Urinary bladder (tissue), 4 donors: Measurements from ENCODE around the gene OTUD6A. TPM values are rescaled to one million over a fixed set of nuclear protein-coding genes. Genes with fewer than 3 reads are reported as not detected.

Experiments used
- DNase-seq: peaks from one replicate; pipeline ENCODE4 v3.0.0-alpha.2; 2015; ENCODE audit errors: extremely low spot score
- H3K27ac ChIP-seq: one replicate; pipeline ENCODE4 v1.5.1; 2013; ENCODE audit warnings: low read depth, mild to moderate bottlenecking, moderate library complexity
- H3K36me3 ChIP-seq: one replicate; pipeline ENCODE4 v1.6.1; 2013; ENCODE audit warnings: mild to moderate bottlenecking, moderate library complexity; ENCODE audit not compliant: insufficient read depth
- H3K4me1 ChIP-seq: one replicate; pipeline ENCODE4 v1.6.1; 2013; ENCODE audit warnings: mild to moderate bottlenecking, moderate library complexity; ENCODE audit not compliant: insufficient read depth
- H3K4me3 ChIP-seq: one replicate; pipeline ENCODE4 v1.5.1; 2013; ENCODE audit warnings: low read depth, low read length
- WGBS: extraction: QIAGEN DNeasy Blood & Tissue Kit; methylation state at CpG from one replicate; pipeline ENCODE4 v1.1.7; 2013; 5-methylcytosine and 5-hydroxymethylcytosine counted together
- polyA plus RNA-seq: library from polyadenylated mRNA; stranded (reverse); fragments of 200-250 nt; gene quantifications from one replicate; pipeline ENCODE4 v1.2.3, GENCODE V29; 2013
- total RNA-seq: library from RNA; depleted of rRNA; stranded (reverse); fragments of >200 nt; gene quantifications from one replicate; pipeline ENCODE4 v1.2.3, GENCODE V29; 2014
- donor health status: healthy with polysubstance abuse.
- donor health status: healthy.

Gene OTUD6A
- total and polyA plus RNA-seq, 2 donors: not detected

DNA sequence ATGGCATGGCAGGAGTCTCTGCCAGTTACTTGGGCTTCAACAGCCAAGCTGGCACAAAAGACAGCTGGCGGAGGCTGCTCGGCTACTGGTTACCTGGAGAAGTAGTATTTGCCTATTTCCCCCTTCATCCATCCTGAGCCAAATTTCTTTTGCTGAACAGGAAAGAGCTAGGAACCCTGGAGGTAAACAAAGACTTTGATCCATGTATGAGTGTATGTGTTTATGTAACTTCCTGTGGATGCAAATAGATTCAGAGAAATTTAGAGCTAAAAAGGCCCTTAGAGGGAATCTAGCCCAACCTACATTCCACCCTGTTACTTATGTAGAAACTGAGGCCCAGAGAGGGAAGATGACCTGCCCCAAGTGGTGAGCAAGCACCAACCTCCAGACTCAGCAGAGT lies 23.7 kb upstream of the OTUD6A start:
- H3K27ac ChIP-seq: no peak overlapping the region
- peaks cover 2% of the 10 kb centered on the region for H3K4me1 ChIP-seq
- 95% methylated on average over 2 of the region's 2 CpGs for WGBS
- DNase-seq: no peak
- H3K4me3 ChIP-seq: no peak overlapping the region
- no peaks in the 10 kb centered on the region for H3K36me3 ChIP-seq

GRCh38 chrX:70038951-70039350 lies 23.3 kb upstream of the OTUD6A start:
- no peak for DNase-seq
- 97% methylated on average over 1 of the region's 1 CpG for WGBS
- Histone ChIP-seq H3K27ac (no peak overlapping the region), H3K4me1 (peaks cover 2% of the 10 kb centered on the region), H3K36me3 (no peaks in the 10 kb centered on the region), H3K4me3 (no peak overlapping the region)

GRCh38 chrX:70039758-70040157 lies 22.5 kb upstream of the OTUD6A start:
- no peaks in the 10 kb centered on the region for H3K36me3 ChIP-seq
- no peak overlapping the region for H3K4me3 ChIP-seq
- H3K27ac ChIP-seq: no peak overlapping the region
- DNase-seq: no peak
- 91% methylated on average over 2 of the region's 2 CpGs for WGBS
- peaks cover 2% of the 10 kb centered on the region for H3K4me1 ChIP-seq

DNA sequence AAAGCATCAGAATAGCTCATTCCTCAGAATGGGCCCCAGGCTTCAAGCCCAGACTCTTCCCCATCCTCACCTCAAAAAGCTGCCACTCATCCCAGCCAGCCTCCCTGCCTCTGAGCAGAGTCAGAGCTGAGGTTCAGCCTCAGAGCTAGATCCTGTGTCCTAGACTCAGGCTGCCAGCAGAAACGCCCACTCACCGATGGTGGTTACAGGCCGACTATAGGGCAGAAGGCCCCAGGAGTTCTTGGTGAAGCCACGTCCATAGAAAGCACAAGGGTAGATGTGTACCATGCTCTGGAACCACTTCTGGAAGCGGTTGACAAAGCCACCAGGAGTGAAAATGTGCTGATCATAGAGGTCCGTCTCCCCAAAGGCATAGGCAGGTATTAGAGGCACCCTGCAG lies 20.3 kb upstream of the OTUD6A start:
- Histone ChIP-seq H3K27ac (no peak overlapping the region), H3K4me3 (no peak overlapping the region), H3K36me3 (no peaks in the 10 kb centered on the region), H3K4me1 (peaks cover 2% of the 10 kb centered on the region)
- DNase-seq: no peak
- 95% methylated on average over 6 of the region's 6 CpGs for WGBS

DNA sequence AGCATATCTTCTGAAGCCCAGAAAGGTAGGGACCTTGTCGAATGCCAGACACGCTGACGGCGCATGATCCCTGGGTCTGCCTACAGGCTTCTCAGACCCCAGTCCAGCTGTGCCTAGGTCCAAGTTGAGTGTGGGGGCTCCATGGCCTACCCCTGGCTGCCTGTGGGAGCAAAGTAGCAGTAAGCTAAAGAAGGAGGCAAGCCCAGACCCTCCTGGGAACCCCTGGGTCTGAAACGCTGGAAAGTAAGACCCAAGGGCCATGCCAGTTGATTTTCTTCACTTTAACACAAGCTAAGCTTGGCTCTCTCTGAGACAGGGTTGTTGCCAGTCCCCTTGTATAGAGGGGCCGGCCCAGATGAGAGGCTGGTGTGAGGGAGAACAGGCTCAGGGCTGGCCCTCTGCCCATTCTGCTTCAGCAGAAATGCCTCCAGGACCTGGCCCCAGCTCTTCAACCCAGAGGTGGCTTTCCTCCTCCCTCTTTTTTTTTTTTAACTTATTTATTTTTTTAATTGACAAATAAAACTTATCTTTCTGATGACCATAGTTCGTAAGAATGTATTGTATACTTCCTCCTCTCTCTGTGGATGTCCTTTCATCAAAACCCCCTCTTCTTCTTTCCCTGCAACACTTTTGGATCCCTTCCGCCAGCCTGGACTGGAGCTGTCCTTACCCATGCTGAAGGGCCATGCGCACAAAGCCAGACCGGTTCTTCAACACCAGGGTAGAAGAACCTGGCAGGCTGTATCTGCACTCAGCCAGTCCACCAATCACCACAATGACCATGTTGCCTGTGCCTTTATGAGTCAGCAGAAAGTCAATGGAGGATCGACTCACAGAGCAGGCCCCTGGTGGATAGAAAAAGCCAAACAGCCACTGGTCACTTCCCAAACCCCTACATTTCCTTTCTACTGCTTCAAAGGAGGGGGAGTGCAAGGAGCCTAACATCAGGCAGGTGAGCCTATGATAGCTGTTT lies 19.6 kb upstream of the OTUD6A start:
- Histone ChIP-seq H3K4me3 (no peak overlapping the region), H3K36me3 (no peaks in the 10 kb centered on the region), H3K4me1 (peaks cover 2% of the 10 kb centered on the region), H3K27ac (no peak overlapping the region)
- DNase-seq: no peak
- WGBS: 79% methylated on average over 11 of the region's 11 CpGs

DNA sequence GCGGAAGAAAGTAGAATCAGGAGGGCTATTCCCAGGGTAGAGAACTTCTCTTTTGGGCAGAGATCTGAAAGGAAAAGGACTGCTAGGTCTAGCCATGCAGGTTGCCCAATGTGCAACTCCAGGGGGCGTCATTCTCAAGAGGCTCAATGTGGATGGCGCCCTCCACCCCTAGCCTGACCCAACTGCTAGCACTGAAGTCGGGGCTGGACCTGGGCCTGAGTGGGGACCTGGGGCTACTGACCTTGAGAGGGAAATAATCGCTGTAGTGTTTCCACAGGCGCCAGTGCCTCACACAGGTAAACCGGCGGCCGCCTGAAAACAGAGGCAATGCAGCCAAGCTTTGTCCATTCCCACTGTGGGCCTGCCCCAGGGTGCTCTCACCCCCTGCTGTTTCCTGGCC lies 18.6 kb upstream of the OTUD6A start:
- no peak overlapping the region for H3K4me3 ChIP-seq
- H3K36me3 ChIP-seq: no peaks in the 10 kb centered on the region
- H3K27ac ChIP-seq: no peak overlapping the region
- H3K4me1 ChIP-seq: peaks cover 2% of the 10 kb centered on the region
- 96% methylated on average over 9 of the region's 9 CpGs for WGBS
- no peak for DNase-seq

- H3K4me3 ChIP-seq: no peak overlapping the region
- no peak for DNase-seq
Observed at GRCh38 chrX:70044541-70045245, 17.6 kb upstream of the OTUD6A start.

DNA sequence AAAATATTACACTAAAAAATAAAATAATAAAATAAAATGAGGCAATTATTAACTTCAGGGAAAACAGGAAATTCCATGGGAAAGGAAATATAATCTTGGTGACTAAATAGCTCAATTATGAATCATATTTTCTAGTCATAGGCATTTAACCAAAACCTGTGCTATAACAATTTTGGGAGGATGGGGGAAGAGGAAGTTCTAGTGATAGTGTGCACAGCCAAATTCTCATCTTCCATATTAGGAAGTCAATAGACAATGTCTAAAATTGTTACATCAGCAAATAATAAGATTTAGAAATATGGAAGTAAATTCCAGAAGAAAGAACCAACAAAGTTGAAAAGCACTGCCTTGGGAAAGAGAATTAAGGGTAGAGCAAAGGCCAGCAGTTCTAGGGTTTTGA lies 15.3 kb upstream of the OTUD6A start:
- Histone ChIP-seq H3K36me3 (no peaks in the 10 kb centered on the region), H3K4me1 (no peaks in the 10 kb centered on the region), H3K27ac (no peak overlapping the region)

More at GRCh38 chrX:70044541-70045245, 17.6 kb upstream of the OTUD6A start:
- H3K27ac ChIP-seq: no peak overlapping the region
- 88% methylated on average over 4 of the region's 4 CpGs for WGBS
- H3K36me3 ChIP-seq: no peaks in the 10 kb centered on the region
- H3K4me1 ChIP-seq: peaks cover 2% of the 10 kb centered on the region

DNA sequence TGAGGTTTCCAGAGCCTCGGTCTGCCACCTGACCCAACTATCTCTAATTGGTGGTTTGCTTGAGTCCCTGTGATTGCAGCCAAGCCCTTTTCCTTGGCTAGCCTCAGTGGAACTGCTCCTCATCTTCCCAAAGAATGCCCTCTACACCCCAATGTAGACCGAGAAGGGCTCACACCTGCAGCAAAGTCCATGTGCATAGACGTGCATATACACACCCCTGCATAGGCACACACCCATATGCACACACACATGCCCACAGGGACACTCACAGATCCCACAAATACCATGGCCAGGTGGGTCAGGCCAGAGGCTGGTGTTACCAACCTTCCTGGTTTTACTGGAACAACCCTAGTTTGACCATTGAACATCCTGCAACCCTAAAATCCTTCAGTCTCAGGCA lies 12.9 kb upstream of the OTUD6A start:
- no peaks in the 10 kb centered on the region for H3K36me3 ChIP-seq
- no peak for DNase-seq
- H3K27ac ChIP-seq: no peak overlapping the region
- no peak overlapping the region for H3K4me3 ChIP-seq
- no peaks in the 10 kb centered on the region for H3K4me1 ChIP-seq
- WGBS: 95% methylated on average over 3 of the region's 3 CpGs

More for the DNA sequence above, 15.3 kb upstream of the OTUD6A start:
- no peak overlapping the region for H3K4me3 ChIP-seq
- DNase-seq: no peak

DNA sequence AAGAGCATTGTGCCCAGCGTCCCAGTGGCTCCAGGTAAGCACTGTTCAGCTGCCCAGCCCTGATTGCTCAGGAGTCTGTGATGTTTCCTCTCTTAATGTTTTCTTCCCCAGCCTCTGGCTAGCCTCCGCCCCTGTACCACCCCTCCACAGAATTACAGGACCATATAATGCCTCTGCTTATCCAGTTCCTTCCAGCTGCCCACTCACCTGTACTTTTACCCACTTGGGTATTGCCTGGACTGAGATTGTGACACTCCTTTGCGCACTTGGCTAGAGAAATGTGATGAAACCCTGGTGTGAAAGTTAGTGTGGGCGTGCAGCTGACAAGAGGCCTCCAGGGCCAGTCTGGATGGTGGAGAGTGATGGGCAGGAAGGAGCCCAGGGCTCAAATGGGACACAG lies 12.3 kb upstream of the OTUD6A start, which contains the start of gene AWAT2:
AWAT2 (minus strand) TSS at position 14 of the 400 bp plus-strand sequence; CDS start at position 8, 6 bp downstream.
- Histone ChIP-seq H3K36me3 (no peaks in the 10 kb centered on the region), H3K27ac (no peak within 1 kb of the TSS), H3K4me1 (no peaks in the 10 kb centered on the region), H3K4me3 (no peak within 1 kb of the TSS)
- DNase-seq: no peak
- WGBS: 93% methylated on average over 4 of the region's 4 CpGs

- WGBS: 71% methylated on average over 11 of the region's 11 CpGs
- DNase-seq: no peak
- Histone ChIP-seq H3K4me3 (no peak overlapping the region), H3K4me1 (no peaks in the 10 kb centered on the region), H3K36me3 (no peaks in the 10 kb centered on the region), H3K27ac (no peak overlapping the region)
Observed at GRCh38 chrX:70052895-70053615, 9.2 kb upstream of the OTUD6A start.

- Histone ChIP-seq H3K4me3 (no peak overlapping the region), H3K27ac (no peak overlapping the region), H3K36me3 (no peaks in the 10 kb centered on the region), H3K4me1 (no peaks in the 10 kb centered on the region)
- WGBS: 87% methylated on average over 5 of the region's 5 CpGs
- no peak for DNase-seq
Observed at GRCh38 chrX:70054391-70054790, 7.9 kb upstream of the OTUD6A start.

GRCh38 chrX:70062961-70063550 lies 799 bp downstream of the OTUD6A start:
- 97% methylated on average over 52 of the region's 52 CpGs for WGBS
- Histone ChIP-seq H3K4me3 (no peak overlapping the region), H3K36me3 (no peaks in the 10 kb centered on the region), H3K27ac (no peak overlapping the region), H3K4me1 (no peaks in the 10 kb centered on the region)
- no peak for DNase-seq
